Fibroblast of pulmonary artery (primary cell): ENCODE results near the gene INHBB.
A peak's percentile ranks its signal among the peaks of the same experiment; 100 is the strongest.
"Not testable (repeated sequence)": the region's sequence is repeated elsewhere in the genome, so short reads cannot be mapped to it uniquely, and the experiment has no call there.

Experiments used
- DNase-seq: peaks from one replicate; pipeline ENCODE4 v3.0.0-alpha.2; 2010; ENCODE audit warnings: low read depth
- H3K4me3 ChIP-seq: replicated peaks from 2 replicates; pipeline ENCODE4 v1.5.1; 2011; ENCODE audit warnings: low read depth, mild to moderate bottlenecking, control low read depth, low read length, moderate library complexity
- CTCF ChIP-seq: IDR thresholded peaks from 2 replicates; pipeline ENCODE4 v1.5.1; 2011; ENCODE audit warnings: mild to moderate bottlenecking, control low read depth, low read length, inconsistent platforms; ENCODE audit errors: missing control alignments

INHBB gene

DNA sequence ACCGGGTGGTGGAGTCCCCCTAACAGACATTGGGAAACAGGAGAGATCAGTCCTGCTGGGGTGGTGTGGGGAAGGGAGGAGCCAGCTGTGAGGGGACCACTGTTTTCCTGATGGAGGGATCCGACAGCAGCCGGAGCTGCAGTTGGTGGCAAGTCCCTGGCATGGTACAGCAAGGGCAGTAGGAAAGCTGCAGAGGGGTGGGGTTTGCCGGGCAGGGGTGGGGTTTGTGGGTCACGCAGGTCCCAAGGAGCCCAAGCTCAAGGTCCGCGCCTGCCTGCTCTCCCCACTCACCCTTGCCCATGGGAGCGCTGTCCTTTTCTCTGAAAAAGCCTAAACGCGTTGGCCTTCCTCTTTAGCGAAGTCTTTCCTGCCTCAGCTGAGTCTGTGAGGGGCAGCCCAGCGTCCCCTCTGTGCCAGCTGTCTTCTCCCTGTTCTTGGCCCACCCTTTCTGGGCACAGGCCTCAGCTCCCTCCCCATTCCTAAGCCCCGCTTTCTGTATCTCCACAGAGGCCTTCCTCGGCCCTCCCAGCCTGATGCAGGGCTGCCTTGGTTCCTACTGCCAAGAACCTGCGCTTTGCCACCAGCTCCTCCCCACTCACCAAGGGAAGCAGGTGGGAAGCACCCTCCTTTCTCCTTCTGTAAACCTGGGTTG, 29.3 kb upstream of the INHBB start:
- no peak for DNase-seq
- no peak for TF ChIP-seq CTCF
- H3K4me3 ChIP-seq: no peak overlapping the region

GRCh38 chr2:120317180-120317533, 28.8 kb upstream of the INHBB start:
- DNase-seq: no peak
- H3K4me3 ChIP-seq: no peak overlapping the region
- TF ChIP-seq CTCF: no peak

DNA sequence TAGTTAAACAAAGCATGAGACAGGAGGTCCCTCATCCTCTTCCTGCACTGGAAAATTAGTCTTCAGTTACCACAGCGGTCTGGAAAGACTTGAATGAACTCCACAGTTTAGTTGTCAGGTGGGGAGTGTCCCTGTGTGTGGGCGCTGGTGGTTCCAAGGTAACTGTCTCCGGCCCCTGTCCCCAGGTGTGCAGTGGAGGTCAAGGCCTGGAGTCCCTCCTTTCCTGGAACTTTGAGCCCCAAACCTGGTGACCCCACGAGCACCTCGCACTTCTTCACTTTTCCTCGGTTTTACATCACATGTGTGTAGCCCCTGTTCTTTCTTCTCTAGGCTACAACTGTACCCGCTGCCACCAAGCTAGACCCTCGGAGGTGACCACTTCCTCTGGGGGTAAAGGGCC, 28.0 kb upstream of the INHBB start:
- no peak overlapping the region for H3K4me3 ChIP-seq
- TF ChIP-seq CTCF: no peak
- no peak for DNase-seq

GRCh38 chr2:120318626-120319025, 27.3 kb upstream of the INHBB start:
- peak; percentile 23 for DNase-seq
- no peak for TF ChIP-seq CTCF
- H3K4me3 ChIP-seq: no peak overlapping the region

- no peak overlapping the region for H3K4me3 ChIP-seq
- no peak for DNase-seq
- no peak for TF ChIP-seq CTCF
Measured at GRCh38 chr2:120319123-120319522, 26.8 kb upstream of the INHBB start.

GRCh38 chr2:120319686-120320317, 26.1 kb upstream of the INHBB start:
- H3K4me3 ChIP-seq: no peak overlapping the region
- no peak for TF ChIP-seq CTCF
- DNase-seq: no peak

- no peak for TF ChIP-seq CTCF
Measured at GRCh38 chr2:120320318-120320851, 25.6 kb upstream of the INHBB start.

DNA sequence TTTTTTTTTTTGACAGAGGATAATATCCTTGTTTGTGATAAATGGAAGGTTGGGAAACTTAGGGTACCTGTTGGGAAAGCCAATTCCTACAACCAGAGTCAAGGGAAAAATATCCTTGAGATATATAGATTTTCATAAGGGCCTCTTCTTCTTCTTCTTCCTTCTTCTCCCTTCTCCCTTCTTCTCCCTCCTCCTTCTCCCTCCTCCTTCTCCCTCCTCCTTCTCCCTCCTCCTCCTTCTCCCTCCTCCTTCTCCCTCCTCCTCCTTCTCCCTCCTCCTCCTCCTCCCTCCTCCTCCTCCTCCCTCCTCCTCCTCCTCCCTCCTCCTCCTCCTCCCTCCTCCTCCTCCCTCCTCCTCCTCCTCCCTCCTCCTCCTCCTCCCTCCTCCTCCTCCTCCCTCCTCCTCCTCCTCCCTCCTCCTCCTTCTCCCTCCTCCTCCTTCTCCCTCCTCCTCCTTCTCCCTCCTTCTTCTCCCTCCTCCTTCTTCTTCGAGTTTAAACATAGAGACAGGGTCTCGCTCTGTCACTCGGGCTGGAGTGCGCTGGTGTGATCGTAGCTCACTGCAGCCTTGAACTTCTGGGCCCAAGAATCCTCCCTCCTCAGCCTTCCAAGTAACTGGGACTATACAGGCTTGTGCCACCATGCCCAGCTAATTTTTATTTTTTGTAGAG, 24.9 kb upstream of the INHBB start:
- DNase-seq, H3K4me3 ChIP-seq: not testable (repeated sequence)

More at GRCh38 chr2:120320318-120320851, 25.6 kb upstream of the INHBB start:
- H3K4me3 ChIP-seq: no peak overlapping the region
- peak; percentile 63 for DNase-seq
